HG03060 (cell line): ENCODE data around the gene SH3BP5L.

ENCODE experiments used
- ATAC-seq: cut with Tn5 transposase; IDR thresholded peaks from one replicate; pipeline ENCODE4 v1.9.1; 2021; ENCODE audit warnings: low read depth, moderate number of reproducible peaks; ENCODE audit not compliant: unreplicated experiment

The SH3BP5L gene

DNA sequence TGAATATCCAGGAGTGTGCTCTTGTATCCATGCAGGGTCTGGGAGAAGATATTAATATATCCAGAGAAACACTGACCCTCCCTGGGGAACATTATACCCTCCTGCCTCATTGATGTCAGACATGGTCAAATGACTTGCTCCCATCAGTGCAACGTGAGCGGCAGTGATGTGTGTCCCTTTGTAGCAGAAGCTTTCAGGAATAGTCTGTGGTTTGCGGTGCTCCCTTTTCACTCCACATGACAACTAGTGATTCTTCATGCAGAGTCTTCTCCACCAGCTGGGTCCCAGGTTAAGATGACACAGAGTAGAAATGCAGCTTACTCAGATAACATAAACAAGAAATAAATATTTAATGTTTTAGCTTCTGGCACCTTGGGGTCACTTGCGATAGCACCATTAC lies 38.3 kb downstream of the SH3BP5L start:
- no peak for ATAC-seq

GRCh38 chr1:248786156-248786555 lies 39.6 kb downstream of the SH3BP5L start:
- ATAC-seq = peak; percentile 68

- no peak for ATAC-seq
Measured at GRCh38 chr1:248783367-248783766, 42.3 kb downstream of the SH3BP5L start.

DNA sequence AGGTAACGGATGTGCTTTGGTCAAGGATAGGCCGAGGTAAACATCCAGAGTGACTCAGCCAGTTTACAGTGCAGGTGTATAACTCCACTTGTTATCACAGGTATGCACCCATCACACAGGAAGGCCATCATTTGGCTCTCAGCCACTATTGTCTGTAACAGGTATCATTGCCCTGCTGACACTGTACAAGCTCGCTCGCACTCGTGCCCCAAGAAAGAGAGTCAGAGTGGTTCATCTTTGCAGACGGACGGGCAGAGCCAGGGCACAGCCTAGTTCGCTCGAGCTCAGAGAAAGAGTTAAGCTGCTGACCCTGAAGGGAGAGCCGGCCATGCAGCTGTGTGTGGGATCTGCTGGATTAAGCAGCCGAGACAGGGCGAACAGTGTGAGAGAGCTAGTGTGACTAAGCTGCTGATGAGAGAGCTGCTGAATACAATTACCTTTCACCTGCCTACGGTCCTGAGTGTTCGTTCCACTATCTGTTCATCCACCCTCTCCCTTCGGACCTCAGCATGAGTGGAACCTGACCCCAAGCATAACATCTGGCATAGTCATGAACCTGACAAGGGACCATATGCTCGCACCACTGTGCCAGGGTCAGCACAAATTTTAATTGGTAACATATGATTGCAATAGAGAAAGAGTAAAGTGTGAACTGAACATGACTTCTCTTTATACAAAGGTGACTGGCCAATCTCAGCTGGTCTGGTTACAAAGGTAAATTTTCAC lies 43.1 kb downstream of the SH3BP5L start:
- ATAC-seq = no peak

DNA sequence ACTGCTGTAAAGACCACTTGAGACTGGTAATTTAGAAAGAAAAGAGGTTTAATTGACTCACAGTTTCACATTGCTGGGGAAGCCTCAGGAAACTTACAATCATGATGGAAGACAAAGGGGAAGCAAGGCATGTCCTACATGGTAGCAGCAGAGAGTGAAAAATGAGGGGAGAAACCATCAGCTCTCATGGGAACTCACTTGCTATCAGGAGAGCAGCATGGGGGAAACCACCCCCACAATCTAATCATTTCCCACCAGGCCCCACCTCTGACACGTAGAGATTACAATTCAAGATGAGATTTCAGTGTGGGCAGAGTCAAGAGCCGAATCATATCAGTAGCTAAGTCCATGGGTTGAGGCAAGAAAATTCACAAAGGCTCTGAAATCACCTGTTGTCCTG lies 46.4 kb downstream of the SH3BP5L start:
- no peak for ATAC-seq

- ATAC-seq = no peak
Measured at GRCh38 chr1:248778906-248779305, 46.8 kb downstream of the SH3BP5L start.

GRCh38 chr1:248776991-248777390 lies 48.7 kb downstream of the SH3BP5L start:
- no peak for ATAC-seq

DNA sequence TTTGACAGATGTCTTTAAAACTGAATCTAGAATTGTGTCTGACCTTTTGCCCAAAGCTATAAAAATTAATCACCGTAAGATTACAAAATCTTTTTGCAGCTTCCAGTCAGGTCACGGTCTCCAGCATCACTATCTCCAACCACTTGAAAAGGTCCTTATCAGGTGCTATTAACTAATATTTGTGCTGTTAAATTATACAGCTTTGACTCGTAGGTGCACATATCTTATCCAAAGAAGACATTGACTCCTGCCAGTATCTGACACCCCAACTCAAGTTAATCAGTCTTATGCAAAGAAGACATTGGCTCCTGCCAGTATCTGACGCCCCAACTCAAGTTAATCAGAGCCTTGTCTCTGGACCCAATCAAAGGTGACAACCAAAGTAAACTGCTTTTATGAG lies 50.3 kb downstream of the SH3BP5L start:
- no peak for ATAC-seq
